Raji (cell line): Measurements from ENCODE around the gene ANKS6.

Experiments
- POLR2A ChIP-seq: IDR thresholded peaks from 2 replicates; pipeline ENCODE4 v1.6.1; 2011; ENCODE audit warnings: low read depth, low read length, control low read depth; ENCODE audit not compliant: insufficient read depth

Gene ANKS6

GRCh38 chr9:98825414-98825813 is 29.1 kb upstream of the ANKS6 start:
- TF ChIP-seq POLR2A = no peak

GRCh38 chr9:98823666-98824334 is 27.4 kb upstream of the ANKS6 start:
- no peak for TF ChIP-seq POLR2A

- no peak for TF ChIP-seq POLR2A
Measured at GRCh38 chr9:98822661-98823060, 26.3 kb upstream of the ANKS6 start.

GRCh38 chr9:98821831-98822230 is 25.5 kb upstream of the ANKS6 start:
- TF ChIP-seq POLR2A = no peak

GRCh38 chr9:98819231-98819630 is 22.9 kb upstream of the ANKS6 start:
- no peak for TF ChIP-seq POLR2A

- no peak for TF ChIP-seq POLR2A
Measured at GRCh38 chr9:98818764-98819163, 22.4 kb upstream of the ANKS6 start.

GRCh38 chr9:98815391-98815951 is 19.1 kb upstream of the ANKS6 start:
- TF ChIP-seq POLR2A = no peak

- TF ChIP-seq POLR2A = no peak
Measured at GRCh38 chr9:98811051-98811650, 14.8 kb upstream of the ANKS6 start.

- TF ChIP-seq POLR2A = no peak
Measured at GRCh38 chr9:98810102-98810842, 13.9 kb upstream of the ANKS6 start.

GRCh38 chr9:98809311-98810101 is 13.2 kb upstream of the ANKS6 start:
- no peak for TF ChIP-seq POLR2A

- TF ChIP-seq POLR2A = no peak
Measured at GRCh38 chr9:98808875-98809274, 12.5 kb upstream of the ANKS6 start.

- TF ChIP-seq POLR2A = no peak
Measured at GRCh38 chr9:98808411-98808815, 12.1 kb upstream of the ANKS6 start.

GRCh38 chr9:98807814-98808195 is 11.4 kb upstream of the ANKS6 start:
- no peak for TF ChIP-seq POLR2A

GRCh38 chr9:98807070-98807813 is 10.9 kb upstream of the ANKS6 start, which contains the start of gene GALNT12:
GALNT12 (plus strand) TSS chr9:98807670; CDS start chr9:98807699, 29 bp downstream.
- peak; percentile 68 for TF ChIP-seq POLR2A
